Measurements from ENCODE around the gene PIWIL4. TPM values are rescaled to one million over a fixed set of nuclear protein-coding genes. Genes with fewer than 3 reads are reported as not detected.

Gene PIWIL4
- total RNA-seq, 6 experiments from 2014 or later, result 0.12 to 0.43 (median 0.28) TPM

GRCh38 chr11:94665116-94665659, 98.0 kb downstream of the PIWIL4 start:
- no peaks in the 10 kb centered on the region; the same call in 1 of the 2 replicates for H3K36me3 Mint-ChIP-seq (ENCODE audit: low read depth)
- TF ChIP-seq CTCF (IDR thresholded peaks at IDR 0.05), result no peak
- H3K27me3 Mint-ChIP-seq (ENCODE audit: insufficient read depth), result peaks cover 25% of the 10 kb centered on the region
- H3K4me3 Mint-ChIP-seq, result no peak overlapping the region
- peaks cover 8% of the 10 kb centered on the region; the same call in 1 of the 2 replicates for H3K4me1 Mint-ChIP-seq (ENCODE audit: low read depth)
- no peak overlapping the region for H3K27ac Mint-ChIP-seq
- DNase-seq, result no peak
- no peaks in the 10 kb centered on the region; the same call in 1 of the 2 replicates for H3K9me3 Mint-ChIP-seq

GRCh38 chr11:94666792-94667721, 99.9 kb downstream of the PIWIL4 start:
- no peak for TF ChIP-seq CTCF (IDR thresholded peaks at IDR 0.05)
- peaks cover 18% of the 10 kb centered on the region for H3K27me3 Mint-ChIP-seq (ENCODE audit: insufficient read depth)
- no peak overlapping the region for H3K27ac Mint-ChIP-seq
- H3K4me1 Mint-ChIP-seq (ENCODE audit: low read depth), result peaks cover 8% of the 10 kb centered on the region; the same call in 1 of the 2 replicates
- H3K4me3 Mint-ChIP-seq, result no peak overlapping the region
- no peaks in the 10 kb centered on the region; the same call in 1 of the 2 replicates for H3K36me3 Mint-ChIP-seq (ENCODE audit: low read depth)
- DNase-seq, result no peak
- no peaks in the 10 kb centered on the region; the same call in 1 of the 2 replicates for H3K9me3 Mint-ChIP-seq

- Mint-ChIP-seq H3K9me3 (no peaks in the 10 kb centered on the region; the same call in 1 of the 2 replicates), H3K27me3 (ENCODE audit: insufficient read depth) (peaks cover 15% of the 10 kb centered on the region), H3K36me3 (ENCODE audit: low read depth) (no peaks in the 10 kb centered on the region; the same call in 1 of the 2 replicates), H3K27ac (no peak overlapping the region), H3K4me1 (ENCODE audit: low read depth) (peaks cover 8% of the 10 kb centered on the region; the same call in 1 of the 2 replicates), H3K4me3 (no peak overlapping the region)
- DNase-seq, result no peak
- no peak for TF ChIP-seq CTCF (IDR thresholded peaks at IDR 0.05)
These were observed 101.1 kb downstream of the PIWIL4 start for GRCh38 chr11:94668212-94668793.

GRCh38 chr11:94669023-94669422, 101.9 kb downstream of the PIWIL4 start:
- Mint-ChIP-seq H3K27me3 (ENCODE audit: insufficient read depth) (peaks cover 15% of the 10 kb centered on the region), H3K27ac (no peak overlapping the region), H3K9me3 (no peaks in the 10 kb centered on the region), H3K4me1 (ENCODE audit: low read depth) (peaks cover 14% of the 10 kb centered on the region), H3K36me3 (ENCODE audit: low read depth) (no peaks in the 10 kb centered on the region), H3K4me3 (no peak overlapping the region)
- TF ChIP-seq CTCF (IDR thresholded peaks at IDR 0.05), result no peak
- no peak for DNase-seq

Other genes with a start within 250 kb of the PIWIL4 start
- gene GPR83, start 165.9 kb upstream of the PIWIL4 start, total RNA-seq (2021; fragmentation: NEBNext Ultra II Directional; extraction: Animal tissue kit (Norgen Biotek cat#: 25700)), result not detected
- 10 to 100 TPM; 12.2 to 17.2 (median 15.7) TPM for gene MRE11, start 73.5 kb upstream of the PIWIL4 start, total RNA-seq (2021; fragmentation: NEBNext Ultra II Directional; extraction: Animal tissue kit (Norgen Biotek cat#: 25700))
- gene ANKRD49, start 73.4 kb upstream of the PIWIL4 start, total RNA-seq (2021; fragmentation: NEBNext Ultra II Directional; extraction: Animal tissue kit (Norgen Biotek cat#: 25700)), result 1 to 10 TPM; 7.2 to 8.7 (median 7.9) TPM
- gene C11orf97, start 54.9 kb upstream of the PIWIL4 start, total RNA-seq (2021; fragmentation: NEBNext Ultra II Directional; extraction: Animal tissue kit (Norgen Biotek cat#: 25700)), result not detected
- gene FUT4, start 23.4 kb upstream of the PIWIL4 start, total RNA-seq (2021; fragmentation: NEBNext Ultra II Directional; extraction: Animal tissue kit (Norgen Biotek cat#: 25700)), result 1 to 10 TPM in 4 of 6 experiments, under 1 TPM in 2; 0.85 to 3.3 (median 3.0) TPM
- gene AMOTL1, start 201.0 kb downstream of the PIWIL4 start, total RNA-seq (2021; fragmentation: NEBNext Ultra II Directional; extraction: Animal tissue kit (Norgen Biotek cat#: 25700)), result 10 to 100 TPM; 43.1 to 65.9 (median 48.4) TPM